HEK293T (cell line): ENCODE measurements around the gene MINDY2.

ENCODE experiments used
- CTCF ChIA-PET: fragments of 350-600 bp; formaldehyde crosslinking; extraction: SDS; loops from one replicate; lab custom pipeline; 2021; ENCODE audit warnings: antibody characterized with exemption, inconsistent platforms; lab: Yijun Ruan, JAX
- POLR2A ChIA-PET: fragments of 350-600 bp; formaldehyde crosslinking; extraction: SDS; loops from one replicate; lab custom pipeline; 2020; ENCODE audit warnings: antibody characterized with exemption, inconsistent platforms; lab: Yijun Ruan, JAX
- DNase-seq: peaks from one replicate; pipeline ENCODE4 v3.0.0; 2012; ENCODE audit warnings: mixed read lengths; ENCODE audit errors: extremely low spot score
- ARNT ChIP-seq: fragments of 450-650 bp; IDR thresholded peaks from 2 replicates; pipeline ENCODE4 v1.6.1; 2017; ENCODE audit warnings: mild to moderate bottlenecking
- HDGF ChIP-seq: fragments of 450-650 bp; IDR thresholded peaks from 2 replicates; pipeline ENCODE4 v1.6.1; 2017; ENCODE audit warnings: antibody characterized with exemption, borderline replicate concordance
- L3MBTL2 ChIP-seq: fragments of 450-650 bp; conservative IDR thresholded peaks from 2 replicates; pipeline ENCODE4 v1.6.1; 2016; ENCODE audit warnings: mild to moderate bottlenecking
- TARDBP ChIP-seq: fragments of 450-650 bp; IDR thresholded peaks from 2 replicates; pipeline ENCODE4 v1.6.1; 2016
- ZNF384 ChIP-seq: fragments of 450-650 bp; IDR thresholded peaks from 2 replicates; pipeline ENCODE4 v1.6.1; 2016
- TF ChIP-seq, protein P1 (sequence below): fragments of 450-650 bp; IDR thresholded peaks from 2 replicates; pipeline ENCODE4 v1.6.1; 2016

Gene MINDY2

DNA sequence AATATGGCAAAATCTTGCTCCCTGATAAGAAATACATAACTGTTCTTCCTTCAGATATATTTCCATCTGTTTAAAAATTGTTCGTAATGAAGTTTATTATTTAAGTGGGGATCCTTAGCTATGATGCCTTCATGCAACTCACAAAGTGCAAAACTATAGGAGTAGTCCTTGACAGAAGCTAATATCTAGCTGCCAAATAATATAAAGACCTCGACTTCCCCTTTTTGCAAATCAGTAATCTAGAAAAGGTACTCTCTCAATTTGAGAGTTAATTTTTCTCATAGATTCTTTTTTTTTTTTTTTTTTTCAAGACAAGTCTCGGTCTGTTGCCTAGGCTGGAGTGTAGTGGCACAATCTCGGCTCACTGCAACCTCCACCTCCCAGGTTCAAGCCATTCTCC lies 139.4 kb downstream of the MINDY2 start:
- TF ChIP-seq HDGF = no peak
- TF ChIP-seq, protein P1, sequence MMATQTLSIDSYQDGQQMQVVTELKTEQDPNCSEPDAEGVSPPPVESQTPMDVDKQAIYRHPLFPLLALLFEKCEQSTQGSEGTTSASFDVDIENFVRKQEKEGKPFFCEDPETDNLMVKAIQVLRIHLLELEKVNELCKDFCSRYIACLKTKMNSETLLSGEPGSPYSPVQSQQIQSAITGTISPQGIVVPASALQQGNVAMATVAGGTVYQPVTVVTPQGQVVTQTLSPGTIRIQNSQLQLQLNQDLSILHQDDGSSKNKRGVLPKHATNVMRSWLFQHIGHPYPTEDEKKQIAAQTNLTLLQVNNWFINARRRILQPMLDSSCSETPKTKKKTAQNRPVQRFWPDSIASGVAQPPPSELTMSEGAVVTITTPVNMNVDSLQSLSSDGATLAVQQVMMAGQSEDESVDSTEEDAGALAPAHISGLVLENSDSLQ = no peak
- no peak for TF ChIP-seq ARNT
- TF ChIP-seq ZNF384 = no peak
- no peak for TF ChIP-seq L3MBTL2
- no peak for TF ChIP-seq TARDBP
- DNase-seq = no peak
- CTCF ChIA-PET = no interaction called here
- POLR2A ChIA-PET = no interaction called here
